CD8-positive, alpha-beta memory T cell (primary cell): ENCODE data around the gene PADI2. TPM values are rescaled to one million over a fixed set of nuclear protein-coding genes. Genes with fewer than 3 reads are reported as not detected.

ENCODE experiments used
- CTCF ChIA-PET: fragments of 350-600 bp; sonication (Branson Sonifier 250); formaldehyde crosslinking; loops from one replicate; lab custom pipeline; 2021; ENCODE audit warnings: antibody characterized with exemption; lab: Charles Lee
- POLR2A ChIA-PET: fragments of 350-600 bp; sonication (Branson Sonifier 250); formaldehyde crosslinking; loops from one replicate; lab custom pipeline; 2021; ENCODE audit warnings: antibody characterized with exemption; lab: Charles Lee
- DNase-seq, 5 donors: peaks; one replicate each; pipeline versions ENCODE4 v3.0.0 to v3.0.0-alpha.2; 2020 to 2022; ENCODE audit warnings: mixed read lengths in 1 of 5
- H3K27ac ChIP-seq: one replicate; pipeline ENCODE4 v1.7.0; 2013; ENCODE audit warnings: low read depth, mild to moderate bottlenecking, low read length, moderate library complexity
- H3K27me3 ChIP-seq: 2 replicates; pipeline ENCODE4 v1.7.0; 2013; ENCODE audit warnings: low read length, mild to moderate bottlenecking; ENCODE audit not compliant: insufficient read depth, poor library complexity, severe bottlenecking
- H3K36me3 ChIP-seq: 2 replicates; pipeline ENCODE4 v1.7.0; 2013; ENCODE audit warnings: mild to moderate bottlenecking, low read length, moderate library complexity; ENCODE audit not compliant: insufficient read depth
- H3K4me1 ChIP-seq: 2 replicates; pipeline ENCODE4 v1.7.0; 2013; ENCODE audit warnings: mild to moderate bottlenecking, low read length, moderate library complexity; ENCODE audit not compliant: insufficient read depth
- H3K4me3 ChIP-seq: 2 replicates; pipeline ENCODE4 v1.7.0; 2013; ENCODE audit warnings: mild to moderate bottlenecking, low read length
- H3K9me3 ChIP-seq: 2 replicates; pipeline ENCODE4 v1.7.0; 2013; ENCODE audit warnings: mild to moderate bottlenecking, low read length
- H3K27ac Mint-ChIP-seq, 8 donors: one replicate each; pipeline ENCODE4 v1.8.0; 2020 to 2021; ENCODE audit warnings: mixed read lengths in 8 of 8, mild to moderate bottlenecking in 6 of 8, inconsistent platforms in 3 of 8, moderate library complexity in 3 of 8
- H3K27me3 Mint-ChIP-seq, 2 donors: one replicate each; pipeline ENCODE4 v1.8.0; 2020 to 2021; ENCODE audit warnings: mixed read lengths in 2 of 2, mild to moderate bottlenecking in 1 of 2, moderate library complexity in 1 of 2
- H3K36me3 Mint-ChIP-seq, 3 donors: one replicate each; pipeline ENCODE4 v1.8.0; 2020 to 2021; ENCODE audit warnings: mixed read lengths in 3 of 3, inconsistent platforms in 1 of 3, mild to moderate bottlenecking in 1 of 3
- H3K4me1 Mint-ChIP-seq, 3 donors: one replicate each; pipeline ENCODE4 v1.8.0; 2020 to 2021; ENCODE audit warnings: mixed read lengths in 3 of 3, inconsistent platforms in 1 of 3, mild to moderate bottlenecking in 1 of 3
- H3K4me3 Mint-ChIP-seq, 7 donors: one replicate each; pipeline ENCODE4 v1.8.0; 2020 to 2021; ENCODE audit warnings: mixed read lengths in 7 of 7, mild to moderate bottlenecking in 6 of 7, moderate library complexity in 4 of 7, inconsistent platforms in 2 of 7
- H3K9me3 Mint-ChIP-seq, 5 donors: one replicate each; pipeline ENCODE4 v1.8.0; 2020 to 2022; ENCODE audit warnings: mixed read lengths in 5 of 5, mild to moderate bottlenecking in 3 of 5, moderate library complexity in 2 of 5, inconsistent platforms in 1 of 5
- polyA plus RNA-seq: library from polyadenylated mRNA; unstranded; fragments of 300-500 nt; fragmentation: Illumina TruSeq; gene quantifications from one replicate; pipeline ENCODE4 v1.2.3, GENCODE V29; 2021
- total RNA-seq, 2 experiments: library from RNA; stranded (reverse); gene quantifications; one replicate each; pipeline ENCODE4 v1.2.3, GENCODE V29; 2021

Gene PADI2
- total and polyA plus RNA-seq, 3 experiments from 2014 or later, result not detected

DNA sequence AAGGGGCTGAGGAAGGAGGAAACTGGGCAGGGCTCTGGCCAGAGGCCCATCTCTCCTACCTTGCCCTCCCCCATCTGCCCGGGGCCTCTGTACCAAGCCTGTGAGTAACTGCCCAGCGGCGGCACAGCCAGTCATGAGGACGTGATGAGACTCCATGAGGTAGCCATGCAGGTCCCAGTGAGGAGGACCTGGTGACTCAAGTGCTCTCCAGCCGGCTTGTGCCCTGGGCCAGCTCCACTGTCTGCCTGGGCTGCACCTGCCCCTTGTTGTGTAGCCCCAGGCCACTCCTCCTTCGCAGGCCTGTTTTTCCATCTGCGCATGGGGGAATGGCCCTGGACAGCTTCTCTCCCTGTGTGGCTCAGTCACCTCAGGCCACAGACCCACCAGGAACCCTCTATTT, 43.7 kb upstream of the PADI2 start:
- no peak overlapping the region for H3K4me3 ChIP-seq
- Mint-ChIP-seq H3K4me1 (no peaks in the 10 kb centered on the region), H3K4me3 (no peak overlapping the region), H3K9me3 (peaks cover 0 to under 1% (median under 1%) of the 10 kb centered on the region in 5 donors), H3K27ac (no peak overlapping the region), H3K36me3 (peaks cover 0 to 2% (median 0%) of the 10 kb centered on the region in 3 donors), H3K27me3 (peaks cover 4 to 25% of the 10 kb centered on the region in 2 donors)
- ChIA-PET POLR2A (interaction anchor here (0.5 kb wide), 1 partner anchor 785 kb away, joined by 3 read pairs; no protein-coding TSS in a partner anchor), CTCF (no interaction called here)
- DNase-seq, result no peak
- peaks cover 4% of the 10 kb centered on the region for H3K27me3 ChIP-seq
- H3K4me1 ChIP-seq, result no peaks in the 10 kb centered on the region
- H3K27ac ChIP-seq, result no peak overlapping the region
- H3K36me3 ChIP-seq, result no peaks in the 10 kb centered on the region
- no peaks in the 10 kb centered on the region for H3K9me3 ChIP-seq

DNA sequence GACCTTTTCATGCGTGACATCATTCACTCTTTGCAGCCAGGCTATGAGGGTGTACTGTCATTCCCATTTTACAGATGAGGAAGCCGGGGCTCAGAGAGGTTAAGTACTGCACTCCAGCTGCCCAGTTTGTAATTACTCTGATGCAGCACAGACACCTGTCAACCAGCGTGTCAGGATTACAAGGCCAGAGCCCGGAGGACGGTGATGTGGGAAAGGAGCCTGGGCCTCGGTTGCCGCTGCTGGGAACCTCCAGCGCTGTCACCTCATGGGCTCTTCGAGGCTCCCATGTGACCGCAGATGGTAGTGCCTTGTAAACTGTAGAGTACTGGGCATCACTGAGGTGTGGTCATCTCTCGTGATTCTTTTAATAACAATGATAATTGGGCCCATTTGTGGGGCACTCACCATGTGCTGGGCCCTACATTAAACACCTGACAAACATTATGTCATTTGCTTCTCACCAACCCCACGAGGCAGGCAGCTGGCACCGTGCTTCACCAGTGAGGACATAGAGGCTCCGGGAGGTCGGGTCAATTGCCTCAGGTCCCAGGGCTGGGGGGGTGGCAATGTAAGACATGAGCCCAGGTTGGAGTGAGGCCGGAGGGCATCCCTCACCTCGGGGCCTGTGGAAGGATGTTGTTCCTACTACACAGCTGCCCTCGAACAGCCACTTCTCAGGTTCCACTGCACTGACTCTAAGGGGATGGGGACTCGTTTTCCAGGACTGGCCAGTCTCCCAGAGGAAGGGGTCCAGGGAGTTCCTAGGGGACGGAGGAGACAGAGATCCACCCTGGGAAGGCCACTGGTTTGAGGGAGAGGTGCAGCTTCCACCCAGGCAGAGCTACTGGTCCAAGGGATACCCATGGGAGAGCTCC, 42.9 kb upstream of the PADI2 start:
- CTCF ChIA-PET, result no interaction called here

DNA sequence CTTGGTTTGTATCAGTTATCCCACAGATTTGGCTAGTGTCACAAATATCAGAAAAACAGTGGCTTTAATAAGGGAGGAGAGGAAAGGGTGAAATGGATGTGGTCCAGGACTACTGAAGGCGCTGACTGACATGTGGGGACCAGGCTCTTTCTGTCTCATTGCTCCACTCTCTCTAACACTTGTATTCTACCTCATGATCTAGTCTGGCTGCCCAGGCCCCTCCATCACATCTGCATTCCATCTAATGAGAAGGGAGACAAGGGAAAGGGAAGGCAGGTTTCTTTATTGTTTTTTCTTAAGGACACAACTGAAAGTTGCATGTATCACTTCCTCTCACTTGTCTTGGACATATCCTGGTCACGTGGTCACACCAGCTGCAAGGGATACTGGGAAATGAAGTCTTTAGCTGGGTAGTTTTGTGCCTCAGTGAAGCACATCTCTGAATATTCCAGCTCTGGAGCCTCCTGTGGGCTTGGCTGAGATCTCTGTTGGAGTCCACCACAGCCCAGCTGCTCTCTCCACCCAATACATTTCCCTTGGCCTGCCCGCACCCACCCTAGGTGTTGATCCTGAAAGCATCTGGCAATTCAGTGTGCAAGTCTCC, 42.0 kb upstream of the PADI2 start:
- Histone ChIP-seq H3K27ac (no peak overlapping the region), H3K4me3 (no peak overlapping the region), H3K36me3 (no peaks in the 10 kb centered on the region), H3K27me3 (peaks cover 3% of the 10 kb centered on the region), H3K4me1 (no peaks in the 10 kb centered on the region), H3K9me3 (no peaks in the 10 kb centered on the region)
- ChIA-PET POLR2A (no interaction called here), CTCF (no interaction called here)
- Mint-ChIP-seq H3K4me1 (no peaks in the 10 kb centered on the region), H3K9me3 (peaks cover 9 to 17% (median 16%) of the 10 kb centered on the region in 5 donors), H3K27me3 (peaks cover 9 to 21% of the 10 kb centered on the region in 2 donors), H3K27ac (peak overlapping the region in 1 of 8 donors; percentile 45), H3K4me3 (no peak overlapping the region), H3K36me3 (peaks cover 0 to 15% (median 0%) of the 10 kb centered on the region in 3 donors)
- no peak for DNase-seq

More for the DNA sequence above, 42.9 kb upstream of the PADI2 start:
- Mint-ChIP-seq H3K9me3 (peaks cover 5 to 8% (median 8%) of the 10 kb centered on the region in 5 donors), H3K36me3 (peaks cover 0 to 10% (median 0%) of the 10 kb centered on the region in 3 donors), H3K4me3 (no peak overlapping the region), H3K27ac (peak overlapping the region in 1 of 8 donors; percentile 51), H3K27me3 (peaks cover 4 to 25% of the 10 kb centered on the region in 2 donors), H3K4me1 (no peaks in the 10 kb centered on the region)
- H3K4me3 ChIP-seq, result no peak overlapping the region
- H3K27ac ChIP-seq, result no peak overlapping the region
- H3K4me1 ChIP-seq, result no peaks in the 10 kb centered on the region
- no peaks in the 10 kb centered on the region for H3K9me3 ChIP-seq
- peaks cover 4% of the 10 kb centered on the region for H3K27me3 ChIP-seq
- no peaks in the 10 kb centered on the region for H3K36me3 ChIP-seq
- DNase-seq, result no peak
- POLR2A ChIA-PET, result interaction anchor here (0.5 kb wide), 1 partner anchor 786 kb away, joined by 3 read pairs; no protein-coding TSS in a partner anchor

DNA sequence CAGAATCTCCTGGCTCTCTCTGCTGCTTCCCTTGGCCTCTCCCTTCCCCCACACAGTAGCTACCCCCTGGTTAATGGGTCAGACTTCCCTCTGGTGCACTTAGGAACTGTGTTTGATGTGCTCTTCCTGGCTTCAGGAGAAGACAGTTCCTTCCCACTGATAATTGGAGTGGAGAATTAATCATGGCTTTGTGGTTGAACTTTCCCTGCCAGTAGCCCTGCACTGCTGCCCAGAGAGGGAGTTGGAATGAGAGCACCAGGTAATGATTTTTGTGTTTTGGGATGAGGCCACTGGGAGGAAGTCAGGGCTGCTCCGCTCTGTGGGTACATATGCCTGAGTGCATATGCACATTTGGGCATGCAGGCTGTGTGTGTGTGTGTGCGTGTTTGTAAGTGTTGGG, 39.7 kb upstream of the PADI2 start:
- Mint-ChIP-seq H3K4me3 (no peak overlapping the region), H3K36me3 (peaks cover 0 to 33% (median 10%) of the 10 kb centered on the region in 3 donors), H3K9me3 (peaks cover 23 to 39% (median 36%) of the 10 kb centered on the region in 5 donors), H3K27me3 (peaks cover 17 to 21% of the 10 kb centered on the region in 2 donors), H3K27ac (no peak overlapping the region), H3K4me1 (no peaks in the 10 kb centered on the region)
- H3K36me3 ChIP-seq, result no peaks in the 10 kb centered on the region
- no peak overlapping the region for H3K4me3 ChIP-seq
- no peak overlapping the region for H3K27ac ChIP-seq
- no peaks in the 10 kb centered on the region for H3K27me3 ChIP-seq
- CTCF ChIA-PET, result no interaction called here
- H3K9me3 ChIP-seq, result peaks cover 12% of the 10 kb centered on the region
- DNase-seq, result no peak
- H3K4me1 ChIP-seq, result no peaks in the 10 kb centered on the region
- POLR2A ChIA-PET, result no interaction called here

DNA sequence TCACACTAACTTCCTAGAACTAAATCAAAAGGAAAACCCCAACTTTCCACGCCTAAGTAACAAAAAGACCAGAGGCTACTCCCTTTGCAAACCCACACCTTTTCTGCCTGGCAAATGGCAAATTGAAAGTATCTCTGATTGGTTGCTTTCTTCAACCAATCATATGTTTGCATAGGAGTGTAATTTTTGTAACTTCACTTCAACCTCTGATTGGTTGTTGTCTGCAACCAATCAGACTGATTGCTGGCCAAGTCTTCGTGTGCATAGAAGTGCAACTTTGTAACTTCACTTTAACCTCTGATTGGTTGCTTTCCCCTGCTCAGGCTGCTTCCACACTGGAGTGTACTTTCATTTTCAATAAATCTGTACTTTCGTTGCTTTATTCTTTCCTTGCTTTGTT, 36.9 kb upstream of the PADI2 start:
- H3K27me3 ChIP-seq, result no peaks in the 10 kb centered on the region
- ChIA-PET POLR2A (no interaction called here), CTCF (no interaction called here)
- no peaks in the 10 kb centered on the region for H3K4me1 ChIP-seq
- Mint-ChIP-seq H3K4me1 (no peaks in the 10 kb centered on the region), H3K4me3 (no peak overlapping the region), H3K36me3 (peaks cover 0 to 52% (median 12%) of the 10 kb centered on the region in 3 donors), H3K9me3 (peaks cover 36 to 64% (median 59%) of the 10 kb centered on the region in 5 donors), H3K27me3 (peaks cover 35% of the 10 kb centered on the region in 2 donors), H3K27ac (no peak overlapping the region)
- peaks cover 15% of the 10 kb centered on the region for H3K9me3 ChIP-seq
- H3K27ac ChIP-seq, result no peak overlapping the region
- H3K4me3 ChIP-seq, result no peak overlapping the region
- no peak for DNase-seq
- no peaks in the 10 kb centered on the region for H3K36me3 ChIP-seq

DNA sequence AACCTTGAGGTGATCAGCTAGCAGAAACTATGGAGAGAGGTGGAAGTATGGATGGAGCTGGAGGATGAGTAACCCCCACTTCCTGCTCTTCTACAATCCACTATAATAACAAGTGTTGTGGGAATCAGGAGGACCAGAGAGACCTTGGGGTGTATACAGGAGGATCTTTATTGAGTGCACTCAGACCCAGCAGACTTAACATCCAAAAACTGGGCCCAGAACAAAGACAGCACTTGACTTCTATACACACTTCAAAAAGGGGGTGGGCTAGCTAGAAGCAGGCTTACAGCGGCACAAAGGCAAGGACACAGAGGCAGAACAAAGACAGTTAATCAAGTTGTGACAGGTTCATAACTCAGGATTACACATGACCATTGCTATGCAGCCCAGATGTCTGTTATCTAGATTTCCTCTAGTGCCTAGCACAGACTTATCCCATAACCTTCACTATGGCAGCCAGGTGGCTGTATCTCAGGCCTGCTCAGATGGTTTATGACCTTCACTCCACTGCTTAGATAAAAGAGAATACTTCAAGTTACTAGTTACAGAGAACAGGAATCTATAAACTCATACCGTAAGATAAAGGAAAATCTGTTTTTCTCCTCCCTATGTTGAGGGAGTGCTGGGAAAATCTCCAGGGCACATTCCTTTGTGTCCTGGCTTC, 36.1 kb upstream of the PADI2 start:
- Mint-ChIP-seq H3K4me3 (peak overlapping the region in 1 of 7 donors; percentile 72), H3K9me3 (peaks cover 39 to 67% (median 59%) of the 10 kb centered on the region in 5 donors), H3K27me3 (peaks cover 39 to 40% of the 10 kb centered on the region in 2 donors), H3K27ac (no peak overlapping the region), H3K36me3 (peaks cover 0 to 55% (median 12%) of the 10 kb centered on the region in 3 donors), H3K4me1 (no peaks in the 10 kb centered on the region)
- H3K9me3 ChIP-seq, result peaks cover 15% of the 10 kb centered on the region
- POLR2A ChIA-PET, result no interaction called here
- H3K4me1 ChIP-seq, result no peaks in the 10 kb centered on the region
- DNase-seq, result no peak
- H3K27ac ChIP-seq, result no peak overlapping the region
- CTCF ChIA-PET, result no interaction called here
- no peaks in the 10 kb centered on the region for H3K36me3 ChIP-seq
- H3K4me3 ChIP-seq, result no peak overlapping the region
- H3K27me3 ChIP-seq, result no peaks in the 10 kb centered on the region

DNA sequence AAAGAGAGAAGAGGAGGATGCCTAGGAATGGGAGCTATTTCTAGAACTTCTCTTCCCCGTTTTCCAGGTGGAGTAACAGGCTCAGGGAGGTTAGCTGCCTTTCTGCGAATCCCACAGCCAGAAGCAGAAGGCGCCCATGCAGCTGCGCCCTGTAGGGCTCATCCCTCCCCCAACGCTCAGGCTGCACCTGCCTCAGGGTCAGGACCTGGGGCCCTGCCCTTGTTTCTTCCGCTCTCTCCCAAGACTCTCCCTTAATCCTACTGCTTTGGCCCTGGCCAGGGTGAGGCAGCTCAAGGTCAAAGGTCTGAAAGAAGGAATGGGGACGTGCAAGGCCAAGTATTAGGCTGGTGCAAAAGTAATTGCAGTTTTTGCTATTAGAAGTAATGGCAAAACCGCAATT, 30.5 kb upstream of the PADI2 start:
- H3K4me3 ChIP-seq, result no peak overlapping the region
- H3K27ac Mint-ChIP-seq, result no peak overlapping the region
- H3K36me3 ChIP-seq, result no peaks in the 10 kb centered on the region
- H3K27ac ChIP-seq, result no peak overlapping the region
- ChIA-PET POLR2A (no interaction called here), CTCF (no interaction called here)
- DNase-seq, result no peak
- H3K4me1 Mint-ChIP-seq, result no peaks in the 10 kb centered on the region
- peaks cover 0 to 30% (median 7%) of the 10 kb centered on the region in 3 donors for H3K36me3 Mint-ChIP-seq
- H3K9me3 Mint-ChIP-seq, result peaks cover 16 to 37% (median 31%) of the 10 kb centered on the region in 5 donors
- H3K27me3 ChIP-seq, result peaks cover 10% of the 10 kb centered on the region
- peaks cover 38 to 62% of the 10 kb centered on the region in 2 donors for H3K27me3 Mint-ChIP-seq
- H3K9me3 ChIP-seq, result peaks cover 8% of the 10 kb centered on the region
- no peak overlapping the region for H3K4me3 Mint-ChIP-seq
- no peaks in the 10 kb centered on the region for H3K4me1 ChIP-seq
